ENCODE data around the gene DNER.
"Not testable (repeated sequence)": the region's sequence is repeated elsewhere in the genome, so short reads cannot be mapped to it uniquely, and the experiment has no call there.

DNER gene

DNA sequence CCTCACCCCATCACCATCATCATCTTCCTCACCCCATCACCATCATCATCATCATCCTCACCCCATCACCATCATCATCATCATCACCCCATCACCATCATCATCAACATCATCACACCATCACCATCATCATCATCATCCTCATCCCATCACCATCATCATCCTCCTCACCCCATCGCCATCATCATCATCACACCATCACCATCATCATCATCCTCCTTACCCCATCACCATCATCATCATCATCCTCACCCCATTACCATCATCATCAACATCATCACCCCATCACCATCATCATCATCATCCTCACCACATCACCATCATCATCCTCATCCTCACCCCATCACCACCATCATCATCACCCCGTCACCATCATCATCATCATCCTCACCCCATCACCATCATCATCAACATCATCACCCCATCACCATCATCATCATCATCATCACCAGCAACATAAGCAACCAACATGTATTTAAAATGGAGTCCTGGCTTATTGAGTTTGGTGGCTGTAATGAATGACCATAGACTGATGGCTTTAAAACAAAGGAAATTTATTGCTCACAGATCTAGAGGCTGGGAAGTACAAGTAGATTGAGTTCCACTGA is 150.0 kb downstream of the DNER start:
- no peak for DNase-seq (ENCODE audit: low read depth in 2 of 2)

DNA sequence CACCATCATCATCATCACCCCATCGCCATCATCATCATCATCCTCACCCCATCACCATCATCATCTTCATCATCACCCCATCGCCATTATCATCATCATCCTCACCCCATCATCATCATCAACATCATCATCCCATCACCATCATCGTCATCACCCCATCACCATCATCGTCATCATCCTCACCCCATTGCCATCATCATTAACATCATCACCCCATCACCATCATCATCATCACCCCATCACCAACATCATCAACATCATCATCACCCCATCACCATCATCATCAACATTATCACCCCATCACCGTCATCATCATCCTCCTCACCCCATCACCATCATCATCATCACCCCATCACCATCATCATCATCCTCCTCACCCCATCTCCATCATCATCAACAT is 151.0 kb downstream of the DNER start:
- no peak for DNase-seq (ENCODE audit: low read depth in 2 of 2)

DNA sequence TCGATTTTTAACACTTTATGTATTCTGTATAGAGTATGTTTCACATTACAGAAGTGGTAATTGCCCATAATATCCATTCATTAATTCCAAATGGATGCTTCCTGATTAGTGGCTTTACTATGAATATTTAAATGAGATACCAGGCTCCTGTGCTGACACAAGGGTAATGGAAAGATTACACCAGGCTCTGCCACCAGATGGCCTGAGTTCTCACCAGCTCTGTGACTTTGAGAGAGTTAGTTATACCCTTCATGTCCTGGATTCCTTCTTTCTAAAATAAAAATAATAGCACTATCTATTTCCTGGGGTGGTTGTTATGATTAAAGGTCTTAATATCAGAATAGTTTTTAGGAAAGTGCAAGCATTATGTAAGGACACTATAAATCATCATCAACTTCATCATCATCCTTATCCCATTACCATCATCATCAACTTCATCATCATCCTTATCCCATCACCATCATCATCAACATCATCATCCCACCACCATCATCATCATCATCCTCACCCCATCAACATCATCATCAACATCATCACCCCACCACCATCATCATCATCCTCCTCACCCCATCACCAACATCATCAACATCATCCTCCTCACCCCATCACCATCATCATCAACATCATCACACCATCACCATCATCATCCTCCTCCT is 151.8 kb downstream of the DNER start:
- no peak for DNase-seq (ENCODE audit: low read depth in 2 of 2)

DNA sequence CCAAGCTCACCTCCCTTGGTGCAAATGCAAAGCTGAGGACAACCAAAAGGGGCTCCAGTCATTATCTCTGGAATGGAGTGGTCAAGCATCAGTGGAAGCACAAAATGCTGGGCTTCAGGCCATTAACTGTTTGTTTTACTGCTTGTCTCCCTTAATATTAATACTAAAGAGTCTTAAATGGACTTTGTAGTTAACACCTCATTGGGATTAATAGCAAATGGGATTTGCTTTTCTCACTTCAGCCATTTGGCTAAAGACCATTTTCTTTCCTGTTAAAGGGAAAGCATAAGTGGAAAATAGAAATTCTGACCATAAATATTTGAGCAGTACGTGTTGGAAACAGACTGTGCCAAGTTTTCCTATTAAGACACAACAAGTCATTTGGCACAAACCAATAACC is 154.4 kb downstream of the DNER start:
- DNase-seq (ENCODE audit: low read depth in 2 of 2) = no peak

DNA sequence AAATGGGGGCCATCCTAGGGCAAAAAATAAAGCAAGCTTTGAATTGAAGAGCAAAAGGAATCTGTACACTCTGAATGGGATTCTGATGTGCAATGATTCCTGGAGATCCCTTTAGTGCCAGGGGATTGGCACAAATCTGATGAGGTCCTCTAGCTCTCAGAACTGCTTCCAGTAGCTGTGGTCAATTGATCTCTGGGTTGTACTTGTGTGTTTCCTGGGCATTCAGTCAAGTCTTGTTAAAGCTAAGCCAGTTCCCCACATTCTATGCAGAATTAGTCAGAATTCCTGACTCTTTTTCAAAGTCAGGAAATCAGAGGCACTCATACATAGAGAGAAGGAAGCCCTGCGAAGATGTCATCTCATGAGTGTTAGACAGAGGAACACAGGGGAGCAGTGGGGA is 161.3 kb downstream of the DNER start:
- DNase-seq (ENCODE audit: low read depth in 2 of 2) = no peak

DNA sequence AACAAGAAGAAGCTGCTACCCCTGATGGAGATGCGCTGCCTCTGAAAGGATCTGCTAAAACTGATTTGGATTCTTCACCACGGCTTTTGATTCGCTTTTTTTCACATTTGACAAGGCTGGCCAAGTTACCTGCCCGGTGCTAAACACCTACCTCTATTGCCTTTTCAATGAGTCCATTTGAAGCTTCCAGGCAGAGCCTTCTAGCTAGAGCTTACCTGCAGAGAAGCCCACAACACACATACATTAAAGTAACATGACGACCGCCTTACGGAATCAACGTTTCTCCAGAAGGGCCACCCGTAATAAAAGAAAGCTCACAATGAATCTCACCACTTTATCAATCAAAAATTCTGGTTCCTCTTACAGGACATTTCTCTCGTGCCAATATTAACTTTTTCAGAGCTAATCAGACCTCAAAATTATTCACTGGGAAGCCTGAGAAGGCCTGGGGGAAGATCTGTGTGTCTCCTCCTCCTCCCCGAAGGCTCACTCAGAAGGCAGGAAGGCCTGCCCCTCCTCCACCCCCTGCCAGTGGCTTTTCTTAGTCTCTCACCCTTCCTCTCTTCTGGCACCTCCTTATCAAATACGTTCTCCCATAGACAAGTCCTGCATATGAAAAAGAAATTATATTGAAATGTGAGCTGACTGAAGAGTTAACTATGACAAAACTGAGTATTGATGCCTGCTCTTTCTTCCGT is 171.0 kb downstream of the DNER start:
- DNase-seq (ENCODE audit: low read depth in 2 of 2) = no peak

DNA sequence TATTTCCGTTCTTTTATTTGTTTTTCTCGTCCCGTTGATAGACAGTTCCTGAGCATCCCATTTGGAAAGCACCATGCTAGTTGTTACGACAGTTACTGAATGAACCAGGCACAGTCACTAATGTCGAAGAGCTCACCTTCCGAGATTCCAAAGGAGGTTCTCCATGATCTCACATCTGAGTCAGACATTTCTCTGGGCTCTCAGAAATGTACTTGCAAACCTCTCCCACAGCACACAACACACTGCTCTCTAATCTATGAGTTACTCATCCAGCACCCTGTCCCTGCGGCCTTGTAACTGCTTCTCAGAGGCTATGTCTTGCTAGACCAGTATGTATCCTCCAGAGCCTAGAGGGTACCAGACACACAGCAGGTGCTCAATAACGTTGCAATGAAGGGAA is 174.7 kb downstream of the DNER start:
- DNase-seq (ENCODE audit: low read depth in 2 of 2) = no peak

DNA sequence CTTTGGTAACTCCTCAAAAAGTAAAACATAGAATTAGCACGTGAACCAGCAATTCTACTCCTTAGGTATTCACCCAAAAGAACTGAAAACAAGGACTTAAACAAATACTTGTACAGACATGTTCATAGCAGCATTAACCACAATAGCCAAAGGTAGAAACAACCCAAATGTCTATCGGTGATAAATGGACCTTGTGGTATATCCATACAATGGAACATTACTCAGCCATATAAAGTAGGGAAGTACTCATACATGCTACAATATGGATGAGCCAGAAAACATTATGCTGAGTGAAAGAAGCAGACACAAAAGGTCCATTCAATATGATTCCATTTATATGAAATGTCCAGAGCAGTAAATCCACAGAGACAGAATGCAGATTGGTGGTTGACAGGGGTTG is 182.8 kb downstream of the DNER start:
- DNase-seq (ENCODE audit: low read depth in 2 of 2) = no peak

DNA sequence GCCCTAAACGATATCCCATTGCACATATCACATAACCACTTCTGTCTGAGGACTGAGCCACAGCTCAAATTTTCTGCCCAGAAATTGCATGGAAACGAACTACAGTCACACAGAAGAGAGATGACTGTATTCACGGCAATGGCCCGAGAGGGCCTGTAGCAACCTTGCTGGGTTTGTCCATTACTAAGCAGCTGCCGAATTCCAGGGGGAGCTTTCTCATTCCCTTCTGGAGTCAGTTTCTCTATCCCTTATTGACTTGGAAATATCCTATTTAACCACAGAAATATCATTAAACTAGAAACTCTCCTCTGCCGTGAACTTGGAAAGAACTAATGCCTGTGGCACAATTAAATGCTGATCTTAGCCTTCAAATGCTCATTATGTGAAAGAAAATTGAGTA is 183.9 kb downstream of the DNER start:
- DNase-seq (ENCODE audit: low read depth in 2 of 2) = no peak

DNA sequence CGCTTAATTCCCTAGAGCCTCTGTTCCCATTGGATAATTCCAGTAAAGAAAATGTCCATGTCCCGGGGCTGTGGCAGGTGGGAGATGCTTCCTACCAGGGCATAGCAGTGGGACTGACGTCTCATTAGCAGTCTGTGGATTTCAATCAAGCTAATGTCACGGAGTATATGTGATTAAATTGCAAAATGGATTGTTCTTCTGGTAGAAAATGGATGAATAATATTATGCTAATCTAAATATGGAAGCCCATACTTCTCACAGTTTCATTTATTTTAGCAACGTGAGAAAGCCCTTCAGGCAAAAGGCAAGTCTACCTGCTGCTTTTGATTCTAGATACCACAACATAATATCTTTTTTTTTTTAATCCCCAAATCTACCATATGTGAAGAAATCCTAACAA is 185.5 kb downstream of the DNER start:
- no peak for DNase-seq (ENCODE audit: low read depth in 2 of 2)

DNA sequence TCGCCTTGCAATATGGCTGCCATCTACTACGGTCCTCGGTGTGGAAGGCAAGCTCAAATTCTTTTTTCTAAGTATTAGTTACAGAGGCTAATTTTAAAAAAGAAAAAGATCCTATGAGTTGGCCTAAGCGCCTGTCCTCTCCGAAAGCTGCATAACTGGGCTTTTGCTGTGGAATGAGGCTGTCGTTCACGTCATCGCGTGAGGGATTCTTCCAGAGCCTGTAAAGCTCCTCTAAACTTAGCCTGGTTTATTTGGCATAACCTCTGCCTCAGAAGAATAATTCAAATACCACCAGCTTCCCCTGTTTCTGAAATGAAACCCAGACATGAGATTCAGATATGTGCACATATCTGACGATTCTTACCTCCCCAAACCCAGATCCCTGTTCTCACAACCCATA is 187.4 kb downstream of the DNER start:
- DNase-seq (ENCODE audit: low read depth in 2 of 2) = no peak

DNA sequence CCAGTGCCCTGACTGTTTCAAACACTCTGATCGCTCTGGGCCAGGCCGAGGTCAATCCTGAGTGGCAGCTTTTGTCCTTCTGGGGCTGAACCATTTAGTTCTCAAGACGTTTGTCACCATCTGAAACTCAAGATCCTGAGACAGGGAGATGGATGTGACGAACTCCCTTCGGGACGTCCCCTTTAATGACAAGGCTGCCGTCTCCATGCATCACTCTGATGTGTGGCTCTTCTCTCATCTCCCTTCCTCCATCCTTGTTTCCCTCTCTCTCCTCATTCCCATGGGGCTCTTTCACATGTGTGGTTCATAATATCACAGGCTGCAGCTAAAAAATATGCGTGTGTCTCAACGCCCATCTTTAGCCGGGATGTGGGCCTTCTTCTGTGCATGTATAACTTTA is 189.6 kb downstream of the DNER start:
- DNase-seq (ENCODE audit: low read depth in 2 of 2) = no peak

DNA sequence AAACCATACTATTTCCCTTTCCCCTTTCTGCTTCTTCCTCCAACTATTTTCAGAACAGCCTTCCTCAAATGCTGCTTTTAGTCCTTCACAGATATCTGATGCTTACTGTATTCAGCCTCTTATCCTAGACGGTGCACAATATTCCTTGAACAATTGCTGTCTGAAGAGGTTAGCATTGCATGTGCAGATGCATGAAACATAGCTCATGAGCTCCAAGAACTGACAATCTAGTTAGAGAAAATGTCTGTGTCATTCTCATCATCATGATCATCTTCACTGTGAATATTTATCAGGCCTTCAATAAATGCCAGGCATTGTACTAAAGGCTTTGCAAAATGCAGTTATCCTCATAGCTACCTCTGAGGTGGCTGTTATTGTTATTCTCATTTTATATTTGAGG is 190.7 kb downstream of the DNER start:
- no peak for DNase-seq (ENCODE audit: low read depth in 2 of 2)

DNA sequence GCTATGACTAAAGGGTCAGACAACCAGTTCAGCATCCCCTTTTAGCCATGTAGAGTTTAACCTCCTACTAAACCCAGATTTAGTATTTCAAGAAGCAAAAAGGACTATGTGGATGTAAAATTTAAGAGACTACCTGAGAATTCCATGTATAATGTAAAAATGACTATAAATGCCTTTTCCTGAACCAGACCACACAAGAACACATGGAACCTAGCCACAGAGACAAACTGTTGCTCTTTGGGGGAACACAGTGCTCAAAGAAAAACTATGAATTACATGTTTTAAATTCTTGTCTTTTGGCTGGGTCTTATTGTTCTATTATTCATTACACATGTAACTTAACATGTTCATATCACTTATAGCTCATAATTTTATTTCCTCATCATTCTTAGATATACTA is 192.8 kb downstream of the DNER start:
- DNase-seq (ENCODE audit: low read depth in 2 of 2) = no peak

DNA sequence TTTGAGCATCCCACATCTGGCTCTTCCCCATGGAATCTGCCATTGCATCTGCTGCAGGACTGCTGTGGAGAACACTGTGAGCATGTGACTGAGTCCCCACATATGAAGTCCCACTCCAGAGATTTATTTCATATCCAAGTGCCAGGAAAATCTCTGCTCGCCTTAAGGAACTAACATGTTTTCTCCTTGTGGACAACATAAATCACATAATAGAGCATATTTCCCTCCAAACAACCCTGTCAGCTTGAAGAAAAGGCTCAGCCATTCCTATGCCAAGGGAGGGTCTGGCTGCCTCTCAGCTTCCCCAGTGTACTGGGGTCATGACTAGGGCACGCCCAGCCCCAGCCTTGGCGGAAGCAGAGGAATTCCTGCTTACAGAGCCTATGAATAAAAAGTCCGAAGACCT is 193.7 kb downstream of the DNER start:
- DNase-seq (ENCODE audit: low read depth in 2 of 2) = no peak

DNA sequence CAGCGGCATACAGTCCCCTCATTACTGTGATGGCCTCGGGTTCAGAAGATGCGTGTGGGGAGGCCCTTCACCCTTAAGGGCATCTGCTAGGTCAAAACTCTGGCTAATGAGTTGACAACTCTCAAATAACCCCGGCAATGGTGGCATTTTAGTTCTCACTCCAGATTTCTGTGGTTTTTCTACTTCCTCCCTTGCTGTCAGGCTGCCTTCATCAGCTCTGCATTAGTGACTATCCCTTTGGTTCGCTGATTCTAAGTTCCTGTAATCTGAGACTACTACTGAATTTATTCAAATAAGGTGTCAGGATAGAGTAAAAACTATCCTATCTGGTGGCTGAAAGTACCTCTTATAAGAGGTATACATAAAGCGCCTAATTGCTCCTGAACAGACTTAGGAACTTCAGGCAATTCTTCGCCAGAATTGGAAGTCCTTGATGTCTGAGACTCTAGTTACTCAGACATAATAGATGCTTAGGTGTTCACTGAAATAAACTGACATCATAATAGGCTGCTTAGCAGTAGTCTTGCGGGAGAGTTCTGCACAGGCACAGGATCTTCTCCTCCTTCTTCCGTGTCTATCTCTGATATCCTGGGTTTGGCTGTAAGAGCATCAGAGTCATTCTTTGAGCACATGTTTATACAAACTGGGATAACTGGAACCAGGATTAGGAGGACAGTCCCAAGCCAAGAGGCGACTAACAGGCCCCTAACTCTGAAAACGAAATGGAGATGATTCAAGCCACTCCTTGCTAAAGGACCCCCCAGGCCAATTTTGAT is 194.5 kb downstream of the DNER start:
- DNase-seq (ENCODE audit: low read depth in 2 of 2) = no peak

DNA sequence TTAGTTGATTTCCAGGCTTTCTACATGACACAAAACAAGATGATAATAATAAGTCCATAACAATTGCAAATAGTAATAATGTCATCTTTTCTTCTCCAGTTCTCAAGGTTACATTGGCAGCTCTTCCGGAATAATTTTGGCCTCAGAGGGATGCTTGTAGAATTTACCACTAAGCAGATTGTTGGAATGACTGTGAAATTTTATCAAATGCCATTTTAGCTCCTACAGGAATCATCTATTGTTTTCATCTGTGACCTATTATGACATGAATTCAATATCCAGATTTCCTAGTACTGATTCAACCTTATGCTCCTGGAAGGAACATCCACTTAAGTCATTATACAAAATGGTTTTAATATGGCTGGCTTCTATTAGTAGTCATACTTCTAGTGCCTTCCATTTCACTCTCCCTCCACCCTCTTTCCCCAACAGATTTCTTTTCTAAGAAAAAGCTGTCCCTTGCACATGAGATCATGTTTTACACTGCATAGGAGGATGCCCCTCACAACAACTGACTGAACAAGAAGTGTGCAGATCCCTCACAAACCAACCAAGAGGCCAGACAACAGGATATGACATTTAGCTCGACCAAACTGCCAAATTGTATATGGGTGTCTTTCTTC is 200.0 kb downstream of the DNER start:
- DNase-seq (ENCODE audit: low read depth in 2 of 2) = no peak

DNA sequence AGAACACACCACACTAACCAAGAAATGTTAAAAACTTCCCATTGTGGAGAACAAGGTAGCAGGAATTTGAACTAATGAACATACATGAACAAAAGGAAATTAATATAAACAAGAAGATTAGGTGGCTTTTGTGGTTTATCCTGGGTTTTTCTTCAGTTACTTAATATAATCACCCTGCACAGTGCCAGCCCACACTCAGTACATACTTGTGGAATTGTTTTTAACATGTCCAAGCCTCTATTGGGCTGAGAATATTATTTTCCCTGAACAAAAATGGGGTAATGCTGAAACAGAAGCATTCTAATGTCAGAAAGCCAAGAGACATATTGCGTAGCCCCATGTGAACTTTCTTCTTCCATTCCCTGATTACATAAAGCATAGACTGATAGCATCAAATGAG is 202.8 kb downstream of the DNER start:
- no peak for DNase-seq (ENCODE audit: low read depth in 2 of 2)

DNA sequence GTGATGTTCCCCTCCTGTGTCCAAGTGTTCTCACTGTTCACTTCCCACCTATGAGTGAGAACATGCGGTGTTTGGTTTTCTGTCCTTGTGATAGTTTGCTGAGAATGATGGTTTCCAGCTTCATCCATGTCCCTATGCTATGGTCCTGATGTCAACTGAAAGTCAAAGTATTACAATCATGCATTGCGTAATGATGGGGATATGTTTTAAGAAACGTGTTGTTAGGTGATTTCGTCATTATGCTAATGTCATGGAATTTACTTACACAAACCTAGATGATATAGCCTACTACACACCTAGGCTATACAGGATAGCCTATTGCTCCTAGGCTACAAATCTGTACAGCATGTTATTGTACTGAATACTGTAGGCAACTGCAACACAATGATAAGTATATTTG is 207.7 kb downstream of the DNER start:
- not testable (repeated sequence) for DNase-seq (ENCODE audit: low read depth in 2 of 2)

DNA sequence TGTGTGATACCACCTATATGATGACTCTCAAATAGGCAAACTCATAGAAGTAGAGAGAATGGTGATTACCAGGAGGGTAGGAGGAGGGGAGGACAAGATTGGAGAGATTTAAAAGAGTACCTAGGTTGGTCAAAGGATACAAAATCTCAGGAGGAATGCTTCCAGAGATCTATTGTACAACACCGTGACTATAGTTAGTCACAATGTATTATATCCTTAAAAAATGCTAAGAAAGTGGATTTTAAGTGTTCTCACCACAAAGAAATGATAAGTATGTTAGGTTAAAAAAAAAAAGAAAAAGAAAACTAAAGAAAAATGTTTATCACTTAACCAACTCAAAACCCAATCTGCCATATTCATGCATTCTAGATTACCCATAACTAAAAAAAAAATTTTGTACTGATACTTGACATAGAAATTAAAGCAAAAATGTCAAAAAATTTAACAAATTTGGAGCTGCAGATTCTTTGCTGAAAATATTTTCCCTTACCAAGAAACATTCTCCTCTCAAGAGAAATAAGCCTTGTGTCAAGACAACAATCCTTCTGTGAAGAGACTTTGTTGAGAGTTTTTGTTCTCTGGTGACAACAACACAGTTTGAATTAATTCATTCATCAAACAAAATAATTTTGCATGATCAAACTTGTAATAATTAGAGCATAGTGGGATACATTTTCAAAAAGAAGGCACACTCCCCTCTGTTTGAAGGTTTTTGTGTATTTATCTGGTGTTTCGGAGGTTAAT is 213.1 kb downstream of the DNER start:
- DNase-seq (ENCODE audit: low read depth in 2 of 2) = no peak

DNA sequence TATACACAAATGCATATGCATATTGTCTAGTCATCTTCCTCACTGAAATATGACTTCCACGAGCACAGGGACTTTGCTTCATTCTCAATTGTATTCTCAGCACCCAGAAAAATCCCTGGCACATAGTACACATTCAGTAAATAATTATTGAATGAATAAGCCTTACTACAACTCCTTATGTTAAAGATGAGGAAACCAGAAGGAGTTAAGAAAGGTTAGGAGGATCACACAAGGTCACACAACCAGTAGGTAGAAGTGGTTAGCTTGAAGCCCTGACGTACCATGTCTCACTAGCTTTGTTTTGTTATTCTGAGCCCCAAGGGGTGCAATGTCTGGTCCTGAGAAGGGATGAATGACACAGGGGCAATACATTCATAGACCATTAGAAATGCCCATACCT is 222.3 kb downstream of the DNER start:
- DNase-seq (ENCODE audit: low read depth in 2 of 2) = no peak

DNA sequence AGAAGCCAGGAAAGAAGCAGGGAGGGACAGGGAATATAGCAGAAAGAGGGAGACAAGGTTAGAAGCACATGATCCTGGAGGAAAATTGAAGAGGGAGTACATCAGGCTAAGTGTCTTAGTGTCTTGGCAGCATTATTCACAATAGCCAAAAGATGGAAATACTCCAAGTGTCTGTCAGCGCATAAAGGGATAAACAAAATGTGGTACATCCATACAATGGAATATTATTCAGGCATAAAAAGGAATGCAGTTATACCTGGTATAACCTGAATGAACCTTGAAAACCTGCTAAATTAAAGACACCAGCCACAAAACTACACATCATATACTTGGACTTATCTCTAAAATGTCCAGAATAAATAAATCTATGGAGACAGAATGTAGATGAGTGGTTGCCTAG is 224.2 kb downstream of the DNER start:
- DNase-seq (ENCODE audit: low read depth in 2 of 2) = no peak
